Measurements from ENCODE around the gene ASXL2.

DNA sequence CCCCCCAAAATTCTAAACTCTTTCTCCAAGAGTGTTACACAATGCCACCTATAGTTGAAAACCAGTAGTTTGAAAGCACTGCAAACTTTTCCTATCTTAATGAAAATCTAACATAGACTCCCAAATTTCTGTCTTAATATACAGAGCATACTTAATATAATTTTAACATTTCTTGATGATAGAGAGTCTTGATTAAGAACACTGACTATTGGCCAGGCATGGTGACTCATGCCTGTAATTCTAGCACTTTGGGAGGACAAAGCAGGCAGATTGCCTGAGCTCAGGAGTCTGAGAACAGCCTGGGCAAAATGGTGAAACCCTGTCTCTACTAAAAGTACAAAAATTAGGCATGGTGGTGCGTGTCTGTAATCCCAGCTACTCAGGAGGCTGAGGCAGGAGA, 34.2 kb downstream of the ASXL2 start:
- TF ChIP-seq GATA3 (IDR thresholded peaks at IDR 0.05; ENCODE audit: low read depth, low read length) (no peak), GATA2 (IDR thresholded peaks at IDR 0.05; ENCODE audit: low read depth, low read length) (no peak)

Data from SH-SY5Y (cell line).